Measurements from ENCODE around the gene GSK3B.

Gene GSK3B

DNA sequence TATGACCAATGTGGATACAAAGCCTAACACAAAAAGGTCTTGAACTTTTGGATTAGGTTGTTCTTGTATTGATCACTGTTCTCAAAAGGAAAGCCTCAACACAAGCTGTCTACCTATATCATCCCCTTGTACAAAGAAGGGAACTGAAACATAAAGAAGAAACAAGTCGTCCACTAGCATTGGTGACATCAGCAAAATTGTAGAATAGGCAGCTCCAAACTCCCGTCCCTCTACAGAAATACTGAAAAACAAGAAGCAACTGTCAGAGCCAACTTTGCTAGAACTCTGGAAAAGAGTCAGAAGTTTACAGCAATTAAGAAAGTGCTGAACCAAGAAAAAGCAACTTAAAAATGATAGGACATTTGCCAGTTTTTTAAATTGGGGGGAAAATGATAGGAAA, 319.8 kb downstream of the GSK3B start:
- Histone ChIP-seq H3K27ac (ENCODE audit: low read depth, low read length) (no peak overlapping the region), H3K4me1 (ENCODE audit: control insufficient read depth in 5 of 5, insufficient read depth in 5 of 5, low read length in 5 of 5) (peaks cover 0 to 12% (median 3%) of the 10 kb centered on the region in 5 donors), H3K9ac (ENCODE audit: low read length in 5 of 5) (no peak overlapping the region), H3K4me3 (ENCODE audit: low read depth in 1 of 5, low read length in 5 of 5) (no peak overlapping the region), H3K27me3 (ENCODE audit: control insufficient read depth in 5 of 5, insufficient read depth in 4 of 5, low read length in 5 of 5) (no peaks in the 10 kb centered on the region), H3K9me3 (ENCODE audit: control insufficient read depth in 5 of 5, low read length in 5 of 5) (peaks cover 3 to 10% (median 6%) of the 10 kb centered on the region in 5 donors), H3K36me3 (ENCODE audit: control insufficient read depth in 5 of 5, insufficient read depth in 5 of 5, low read length in 5 of 5) (no peaks in the 10 kb centered on the region)

All from subcutaneous abdominal adipose tissue (tissue), 5 donors.